ENCODE data around the gene ZSWIM4. TPM values are rescaled to one million over a fixed set of nuclear protein-coding genes. Genes with fewer than 3 reads are reported as not detected.
"Not testable (repeated sequence)": the region's sequence is repeated elsewhere in the genome, so short reads cannot be mapped to it uniquely, and the experiment has no call there.

Gene ZSWIM4
- total RNA-seq, 2 experiments from 2014 or later, result 5.6 to 5.8 TPM

- CTCF ChIA-PET, result interaction anchor here (0.7 to 3.6 kb wide), 4 partner anchors 9 to 68 kb away, joined by 3 to 27 read pairs (median 4); partner anchors contain the start of gene ZSWIM4
- intact Hi-C loops (cut with DNase I, micrococcal nuclease); DNase-seq; H3K4me3 Mint-ChIP-seq; H3K27ac Mint-ChIP-seq; H3K9me3 Mint-ChIP-seq (ENCODE audit: low read depth); ATAC-seq; H3K36me3 Mint-ChIP-seq (ENCODE audit: low read depth); H3K27me3 Mint-ChIP-seq: not testable (repeated sequence)
- POLR2A ChIA-PET, result interaction anchor here (0.6 kb wide), 1 partner anchor 733 kb away, joined by 4 read pairs; no protein-coding TSS in a partner anchor
- peaks cover 20% of the 10 kb centered on the region for H3K4me1 Mint-ChIP-seq
Measured at GRCh38 chr19:13852171-13852707, 57.0 kb downstream of the ZSWIM4 start.

GRCh38 chr19:13856497-13856896 is 61.3 kb downstream of the ZSWIM4 start:
- Mint-ChIP-seq H3K9me3 (ENCODE audit: low read depth) (no peaks in the 10 kb centered on the region), H3K36me3 (ENCODE audit: low read depth) (no peaks in the 10 kb centered on the region), H3K27ac (no peak overlapping the region), H3K27me3 (no peaks in the 10 kb centered on the region), H3K4me3 (no peak overlapping the region), H3K4me1 (peaks cover 14% of the 10 kb centered on the region)
- POLR2A ChIA-PET, result no interaction called here
- DNase-seq, result no peak
- ATAC-seq, result no peak
- intact Hi-C loops (cut with DNase I, micrococcal nuclease), result no loop called here
- CTCF ChIA-PET, result interaction anchor here (0.7 to 1.4 kb wide), 2 partner anchors 17 to 72 kb away, joined by 3 to 6 read pairs; no protein-coding TSS in a partner anchor

GRCh38 chr19:13859361-13859880 is 64.2 kb downstream of the ZSWIM4 start:
- no peak for ATAC-seq
- DNase-seq, result no peak
- peaks cover 13% of the 10 kb centered on the region for H3K27me3 Mint-ChIP-seq
- H3K4me1 Mint-ChIP-seq, result peaks cover 29% of the 10 kb centered on the region
- CTCF ChIA-PET, result interaction anchor here (0.6 to 6.8 kb wide), 6 partner anchors 8 to 800 kb away, joined by 3 to 105 read pairs (median 4); partner anchors contain the start of gene C19orf53
- H3K4me3 Mint-ChIP-seq, result no peak overlapping the region
- intact Hi-C loops (cut with DNase I, micrococcal nuclease), result no loop called here
- no peaks in the 10 kb centered on the region for H3K9me3 Mint-ChIP-seq (ENCODE audit: low read depth)
- H3K27ac Mint-ChIP-seq, result peak overlapping the region; percentile 1
- POLR2A ChIA-PET, result interaction anchor here (0.5 kb wide), 1 partner anchor 72 kb away, joined by 3 read pairs; no protein-coding TSS in a partner anchor
- no peaks in the 10 kb centered on the region for H3K36me3 Mint-ChIP-seq (ENCODE audit: low read depth)

DNA sequence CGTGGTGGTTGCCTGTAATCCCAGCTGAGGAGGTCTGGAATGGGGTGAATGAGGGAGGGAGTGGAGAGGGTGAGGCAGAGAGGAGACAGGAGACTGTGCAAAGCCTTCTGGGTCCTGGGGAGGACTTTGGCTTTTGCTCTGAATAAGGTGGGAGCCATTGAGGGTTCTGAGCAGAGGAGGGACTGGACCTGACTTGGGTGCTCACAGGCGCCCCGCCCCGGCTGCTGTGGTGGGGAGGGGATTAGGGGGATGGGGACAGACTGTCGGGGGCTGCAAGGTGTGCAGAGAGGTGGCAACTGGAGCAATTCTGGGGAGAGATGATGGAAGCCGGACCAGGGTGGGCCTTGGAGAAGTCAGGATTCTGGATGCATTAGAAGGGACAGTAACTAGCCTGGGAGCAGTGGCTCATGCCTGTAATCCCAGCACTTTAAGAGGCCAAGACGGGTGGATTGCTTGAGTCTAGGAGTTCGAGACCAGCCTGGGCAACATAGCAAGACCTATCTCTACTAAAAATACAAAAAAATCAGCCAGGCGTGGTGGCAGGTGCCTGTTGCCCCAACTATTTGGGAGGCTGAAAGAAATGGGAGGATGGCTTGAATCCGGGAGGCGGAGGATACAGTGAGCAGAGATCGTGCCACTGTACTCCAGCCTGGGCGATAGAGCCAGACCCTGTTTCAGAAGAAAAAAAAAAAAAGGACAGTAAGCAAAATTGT is 65.6 kb downstream of the ZSWIM4 start:
- no peaks in the 10 kb centered on the region for H3K36me3 Mint-ChIP-seq (ENCODE audit: low read depth)
- CTCF ChIA-PET, result interaction anchor here (0.5 to 6.8 kb wide), 16 partner anchors 9 to 1015 kb away, joined by 3 to 105 read pairs (median 6); partner anchors contain the start of genes C19orf53 and ZSWIM4

GRCh38 chr19:13861392-13861713 is 66.1 kb downstream of the ZSWIM4 start:
- CTCF ChIA-PET, result interaction anchor here (0.5 to 6.8 kb wide), 14 partner anchors 9 to 554 kb away, joined by 3 to 105 read pairs (median 9); partner anchors contain the start of genes C19orf53 and ZSWIM4
- intact Hi-C loops (cut with DNase I, micrococcal nuclease), result loop anchor here (1.0 to 5.0 kb wide), 3 partner anchors 10 to 584 kb away; no protein-coding TSS in a partner anchor
- ATAC-seq, result peak; percentile 11
- Mint-ChIP-seq H3K4me1 (peaks cover 36% of the 10 kb centered on the region), H3K36me3 (ENCODE audit: low read depth) (no peaks in the 10 kb centered on the region), H3K27ac (peak overlapping the region; percentile 96), H3K9me3 (ENCODE audit: low read depth) (no peaks in the 10 kb centered on the region), H3K4me3 (peak overlapping the region; percentile 85), H3K27me3 (peaks cover 21% of the 10 kb centered on the region)
- peak; percentile 36 for DNase-seq
- POLR2A ChIA-PET, result interaction anchor here (0.6 to 2.5 kb wide), 7 partner anchors 15 to 114 kb away, joined by 3 to 21 read pairs (median 6); partner anchors contain the start of gene C19orf53

More for the DNA sequence above, 65.6 kb downstream of the ZSWIM4 start:
- peaks cover 17% of the 10 kb centered on the region for H3K27me3 Mint-ChIP-seq
- peak overlapping the region; percentile 85 for H3K4me3 Mint-ChIP-seq
- intact Hi-C loops (cut with DNase I, micrococcal nuclease), result loop anchor here (1.0 to 5.0 kb wide), 3 partner anchors 10 to 584 kb away; no protein-coding TSS in a partner anchor
- ATAC-seq, result no peak
- peaks cover 33% of the 10 kb centered on the region for H3K4me1 Mint-ChIP-seq
- H3K9me3 Mint-ChIP-seq (ENCODE audit: low read depth), result no peaks in the 10 kb centered on the region
- H3K27ac Mint-ChIP-seq, result peak overlapping the region; percentile 96
- POLR2A ChIA-PET, result interaction anchor here (0.6 to 2.5 kb wide), 5 partner anchors 14 to 113 kb away, joined by 3 to 21 read pairs (median 6); a partner anchor contains a TSS
- DNase-seq, result no peak

GRCh38 chr19:13861714-13862531 is 66.7 kb downstream of the ZSWIM4 start:
- DNase-seq, result peak; percentile 94
- intact Hi-C loops (cut with DNase I, micrococcal nuclease), result loop anchor here (1.0 to 5.0 kb wide), 9 partner anchors 11 to 585 kb away; a partner anchor contains a TSS
- ChIA-PET CTCF (interaction anchor here (0.5 to 6.8 kb wide), 33 partner anchors 10 to 618 kb away, joined by 3 to 105 read pairs (median 5); partner anchors contain the start of genes C19orf53, IL27RA and ZSWIM4), POLR2A (interaction anchor here (0.6 to 2.5 kb wide), 16 partner anchors 15 to 180 kb away, joined by 3 to 21 read pairs (median 5); partner anchors contain the start of genes C19orf53, MRI1 and ZSWIM4)
- peak overlapping the region; percentile 85 for H3K4me3 Mint-ChIP-seq
- H3K4me1 Mint-ChIP-seq, result peaks cover 37% of the 10 kb centered on the region
- H3K27ac Mint-ChIP-seq, result peak overlapping the region; percentile 96
- peaks cover 25% of the 10 kb centered on the region for H3K27me3 Mint-ChIP-seq
- H3K9me3 Mint-ChIP-seq (ENCODE audit: low read depth), result no peaks in the 10 kb centered on the region
- peak; percentile 92 for ATAC-seq
- H3K36me3 Mint-ChIP-seq (ENCODE audit: low read depth), result no peaks in the 10 kb centered on the region

DNA sequence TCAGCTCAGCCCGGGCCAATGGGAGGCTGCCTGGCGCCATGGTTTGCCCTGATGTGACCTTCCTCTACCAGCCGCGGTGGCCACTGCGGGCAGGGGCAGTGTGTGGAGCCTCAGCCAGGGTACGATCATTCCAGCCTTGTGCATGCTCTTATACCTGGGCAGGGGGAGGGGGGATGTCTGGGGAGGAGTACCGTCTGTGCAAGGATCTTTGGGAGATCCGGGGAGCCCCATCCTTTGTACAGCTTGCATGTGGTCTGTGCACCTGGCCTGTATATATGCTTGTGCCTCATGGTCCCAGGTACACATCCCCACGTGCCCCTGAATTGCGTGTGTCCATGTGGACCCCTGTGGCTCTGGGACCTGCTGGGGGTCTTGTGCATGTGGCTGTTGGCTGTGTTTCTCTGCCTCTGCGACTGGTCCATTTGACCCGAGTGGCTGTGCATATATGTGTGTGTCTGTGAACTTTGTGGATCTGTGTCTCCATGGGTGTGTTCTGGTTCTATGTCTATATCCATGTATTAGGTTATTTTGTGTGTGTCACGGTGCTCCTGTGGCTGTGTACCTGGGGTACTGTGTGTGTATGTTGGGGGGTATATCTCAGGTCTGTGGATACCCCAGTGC is 68.9 kb downstream of the ZSWIM4 start:
- no peaks in the 10 kb centered on the region for H3K9me3 Mint-ChIP-seq (ENCODE audit: low read depth)
- no peak for DNase-seq
- ChIA-PET CTCF (interaction anchor here (0.5 to 6.8 kb wide), 7 partner anchors 15 to 281 kb away, joined by 3 to 105 read pairs (median 3); a partner anchor contains a TSS), POLR2A (no interaction called here)
- H3K27me3 Mint-ChIP-seq, result peaks cover 34% of the 10 kb centered on the region
- ATAC-seq, result no peak
- intact Hi-C loops (cut with DNase I, micrococcal nuclease), result loop anchor here in 1 of 2 experiments (5.0 kb wide), 1 partner anchor 587 kb away; no protein-coding TSS in a partner anchor
- no peaks in the 10 kb centered on the region for H3K36me3 Mint-ChIP-seq (ENCODE audit: low read depth)
- peaks cover 40% of the 10 kb centered on the region for H3K4me1 Mint-ChIP-seq
- H3K4me3 Mint-ChIP-seq, result peak overlapping the region; percentile 51
- H3K27ac Mint-ChIP-seq, result no peak overlapping the region

DNA sequence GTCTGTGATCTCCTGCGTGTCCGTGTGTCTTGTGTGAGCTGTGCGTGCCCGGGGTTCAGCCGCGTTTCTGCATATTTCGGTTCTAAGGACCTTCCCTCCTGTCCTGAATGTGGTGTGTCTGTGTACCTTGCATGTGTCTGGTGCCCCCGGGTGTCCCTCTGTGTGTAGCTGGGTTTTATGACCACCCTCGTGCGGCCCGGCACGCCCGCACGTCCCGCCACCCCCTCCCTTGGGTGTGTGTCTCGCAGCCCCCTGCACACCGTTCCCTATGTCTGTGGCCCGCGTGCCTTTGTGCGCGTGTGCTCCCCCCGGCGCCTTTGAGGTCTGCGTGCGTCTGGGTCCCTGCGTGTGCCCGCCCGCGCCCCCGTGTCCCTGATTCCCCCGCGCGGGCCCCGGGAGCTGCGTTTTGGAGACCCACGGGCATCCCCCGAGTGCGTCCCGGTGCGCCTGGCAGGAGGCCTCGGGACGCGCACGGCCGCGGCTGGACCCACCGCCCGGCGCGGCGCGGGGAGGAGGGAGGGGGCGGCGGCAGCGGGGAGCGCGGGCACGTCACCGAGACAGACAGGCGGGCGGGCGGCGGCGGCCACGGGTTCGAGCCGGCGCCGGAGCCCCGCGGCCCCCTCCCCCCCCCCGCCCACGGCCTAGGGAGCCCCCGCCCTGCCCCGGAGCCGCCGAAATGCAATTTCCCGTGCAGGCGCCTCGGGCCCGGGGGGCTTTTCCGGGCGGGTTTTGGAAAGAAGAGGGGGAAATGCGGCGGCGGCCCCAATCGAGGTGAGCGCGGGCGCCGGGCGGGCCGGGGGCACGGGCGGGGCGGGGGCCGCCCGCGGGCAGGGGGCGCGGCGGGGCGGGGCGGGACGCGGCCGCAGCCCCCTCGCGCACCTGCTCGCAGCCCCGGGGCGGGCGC is 69.7 kb downstream of the ZSWIM4 start:
- DNase-seq (no peak), ATAC-seq (no peak)
- H3K27me3 Mint-ChIP-seq, result peaks cover 36% of the 10 kb centered on the region
- intact Hi-C loops (cut with DNase I, micrococcal nuclease), result loop anchor here in 1 of 2 experiments (5.0 kb wide), 1 partner anchor 588 kb away; no protein-coding TSS in a partner anchor
- no peaks in the 10 kb centered on the region for H3K36me3 Mint-ChIP-seq (ENCODE audit: low read depth)
- ChIA-PET CTCF (interaction anchor here (1.4 to 6.8 kb wide), 2 partner anchors 15 to 78 kb away, joined by 3 to 105 read pairs; no protein-coding TSS in a partner anchor), POLR2A (no interaction called here)
- no peaks in the 10 kb centered on the region for H3K9me3 Mint-ChIP-seq (ENCODE audit: low read depth)
- peaks cover 38% of the 10 kb centered on the region for H3K4me1 Mint-ChIP-seq
- H3K27ac Mint-ChIP-seq, result no peak overlapping the region
- peak overlapping the region; percentile 51 for H3K4me3 Mint-ChIP-seq

DNA sequence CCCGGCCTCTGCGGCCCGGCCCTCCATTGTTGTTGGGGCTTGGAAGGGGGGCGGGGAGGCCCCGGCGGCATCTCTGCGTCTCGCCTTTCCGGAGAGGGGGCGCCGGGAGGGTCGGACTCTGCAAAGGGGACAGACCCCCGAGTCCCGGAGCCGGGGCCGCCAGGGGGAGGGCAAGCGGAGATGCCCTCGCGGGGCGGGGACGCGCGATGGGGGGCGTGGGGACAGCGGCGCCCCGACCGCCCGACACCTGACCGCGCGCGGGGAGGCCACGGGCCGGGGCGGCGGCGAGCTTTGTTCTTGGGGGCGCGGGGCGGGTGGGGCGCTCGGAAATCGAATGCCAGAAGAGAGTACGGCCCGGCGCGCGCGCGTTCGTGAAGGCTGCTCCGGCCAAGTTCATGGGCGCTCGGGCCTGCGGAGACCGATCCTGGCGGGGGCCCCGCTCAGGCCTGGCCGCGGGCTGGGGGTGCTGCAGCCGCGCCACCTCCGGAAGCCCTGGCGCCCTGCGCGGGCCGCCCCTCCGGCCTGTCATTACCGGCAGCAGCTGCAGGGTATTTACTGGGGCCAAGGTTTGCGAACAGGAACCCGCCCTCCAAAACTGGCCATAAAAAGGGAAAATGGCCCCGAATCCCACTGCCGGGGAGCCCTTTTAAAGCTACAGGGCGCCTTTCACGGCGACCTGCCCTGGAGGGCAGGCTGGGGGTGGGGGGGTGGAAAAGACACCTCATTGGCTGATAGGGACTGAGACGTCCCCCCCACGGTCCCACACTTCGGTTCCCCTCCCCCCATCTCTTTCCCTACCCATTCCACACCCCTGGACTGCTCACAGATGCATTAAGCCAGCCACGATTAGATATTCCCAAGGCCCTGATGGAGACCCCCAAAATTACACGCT is 70.6 kb downstream of the ZSWIM4 start:
- ATAC-seq (no peak), DNase-seq (no peak)
- Mint-ChIP-seq H3K4me1 (peaks cover 33% of the 10 kb centered on the region), H3K9me3 (ENCODE audit: low read depth) (no peaks in the 10 kb centered on the region), H3K27ac (no peak overlapping the region), H3K27me3 (peaks cover 36% of the 10 kb centered on the region), H3K4me3 (peak overlapping the region; percentile 54), H3K36me3 (ENCODE audit: low read depth) (no peaks in the 10 kb centered on the region)
- intact Hi-C loops (cut with DNase I, micrococcal nuclease), result no loop called here
- CTCF ChIA-PET, result no interaction called here
- POLR2A ChIA-PET, result no interaction called here
